Epithelial cell of esophagus (primary cell): ENCODE data around the gene CDKAL1.

ENCODE experiments used
- DNase-seq: peaks from one replicate; pipeline ENCODE4 v3.0.0; 2010; ENCODE audit warnings: low read depth
- H3K4me3 ChIP-seq: 2 replicates; pipeline ENCODE4 v1.5.1; 2011; ENCODE audit warnings: mild to moderate bottlenecking, low read length, control low read depth
- TF ChIP-seq, protein P1 (sequence below): IDR thresholded peaks from 2 replicates; pipeline ENCODE4 v1.5.1; 2011; ENCODE audit warnings: low read depth, mild to moderate bottlenecking, low read length, control low read depth, inconsistent platforms; ENCODE audit not compliant: insufficient read depth; ENCODE audit errors: missing control alignments

Gene CDKAL1

DNA sequence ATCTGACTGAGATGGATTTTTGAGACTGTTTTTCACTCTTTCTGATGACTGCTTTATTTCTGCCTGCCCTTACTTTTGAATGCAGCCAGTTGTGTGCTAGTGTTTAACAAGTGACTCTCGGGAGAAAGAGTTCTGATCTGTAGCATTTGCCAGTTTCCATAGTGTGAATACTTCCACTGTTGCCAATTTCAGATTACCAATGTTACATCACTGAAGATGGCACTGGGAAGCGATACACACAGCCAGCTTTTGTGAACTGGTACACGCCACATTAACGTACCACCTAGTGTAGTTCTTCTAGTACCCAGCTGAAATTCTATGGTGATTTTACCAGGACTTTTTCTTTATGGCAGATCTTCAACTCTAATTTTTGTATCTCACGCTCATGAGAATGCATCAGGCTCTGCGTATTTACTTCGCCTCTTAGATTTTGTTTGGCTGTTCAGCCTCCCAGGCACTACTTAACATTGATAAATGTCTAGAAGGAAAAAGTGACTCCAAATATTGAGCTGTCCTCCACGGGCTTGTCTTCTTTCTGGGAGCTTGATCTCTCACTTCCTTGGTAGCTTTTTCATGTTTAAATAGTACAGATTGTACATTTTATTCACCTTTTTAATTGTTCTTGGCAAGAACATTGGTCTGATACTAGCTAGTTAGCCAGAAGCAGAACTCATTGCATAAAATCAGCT is 537.7 kb downstream of the CDKAL1 start:
- TF ChIP-seq, protein P1, sequence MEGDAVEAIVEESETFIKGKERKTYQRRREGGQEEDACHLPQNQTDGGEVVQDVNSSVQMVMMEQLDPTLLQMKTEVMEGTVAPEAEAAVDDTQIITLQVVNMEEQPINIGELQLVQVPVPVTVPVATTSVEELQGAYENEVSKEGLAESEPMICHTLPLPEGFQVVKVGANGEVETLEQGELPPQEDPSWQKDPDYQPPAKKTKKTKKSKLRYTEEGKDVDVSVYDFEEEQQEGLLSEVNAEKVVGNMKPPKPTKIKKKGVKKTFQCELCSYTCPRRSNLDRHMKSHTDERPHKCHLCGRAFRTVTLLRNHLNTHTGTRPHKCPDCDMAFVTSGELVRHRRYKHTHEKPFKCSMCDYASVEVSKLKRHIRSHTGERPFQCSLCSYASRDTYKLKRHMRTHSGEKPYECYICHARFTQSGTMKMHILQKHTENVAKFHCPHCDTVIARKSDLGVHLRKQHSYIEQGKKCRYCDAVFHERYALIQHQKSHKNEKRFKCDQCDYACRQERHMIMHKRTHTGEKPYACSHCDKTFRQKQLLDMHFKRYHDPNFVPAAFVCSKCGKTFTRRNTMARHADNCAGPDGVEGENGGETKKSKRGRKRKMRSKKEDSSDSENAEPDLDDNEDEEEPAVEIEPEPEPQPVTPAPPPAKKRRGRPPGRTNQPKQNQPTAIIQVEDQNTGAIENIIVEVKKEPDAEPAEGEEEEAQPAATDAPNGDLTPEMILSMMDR = no peak
- no peak overlapping the region for H3K4me3 ChIP-seq
- no peak for DNase-seq

DNA sequence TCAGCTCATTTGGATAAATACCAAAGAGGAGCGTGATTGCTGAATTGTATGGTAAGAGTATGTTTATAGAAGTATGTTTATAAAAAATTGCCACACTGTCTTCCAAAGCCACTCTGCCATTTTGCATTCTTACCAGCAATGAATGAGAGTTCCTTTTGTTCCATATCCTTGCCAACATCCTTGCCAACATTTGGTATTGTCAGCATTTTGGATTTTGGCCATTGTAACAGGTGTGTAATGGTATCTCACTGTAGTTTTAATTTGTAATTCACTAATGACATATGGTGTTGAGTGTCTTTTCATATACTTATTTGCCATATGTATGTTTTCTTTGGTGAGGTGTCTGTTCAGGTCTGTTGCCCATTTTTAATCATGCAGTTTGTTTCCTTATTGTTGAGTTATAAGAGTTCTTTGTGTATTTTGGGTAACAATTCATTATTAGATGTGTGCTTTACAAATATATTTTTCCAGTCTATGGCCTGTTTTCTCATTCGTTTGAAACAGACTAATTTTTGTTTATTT is 539.1 kb downstream of the CDKAL1 start:
- TF ChIP-seq, protein P1 = no peak
- DNase-seq = no peak
- no peak overlapping the region for H3K4me3 ChIP-seq

DNA sequence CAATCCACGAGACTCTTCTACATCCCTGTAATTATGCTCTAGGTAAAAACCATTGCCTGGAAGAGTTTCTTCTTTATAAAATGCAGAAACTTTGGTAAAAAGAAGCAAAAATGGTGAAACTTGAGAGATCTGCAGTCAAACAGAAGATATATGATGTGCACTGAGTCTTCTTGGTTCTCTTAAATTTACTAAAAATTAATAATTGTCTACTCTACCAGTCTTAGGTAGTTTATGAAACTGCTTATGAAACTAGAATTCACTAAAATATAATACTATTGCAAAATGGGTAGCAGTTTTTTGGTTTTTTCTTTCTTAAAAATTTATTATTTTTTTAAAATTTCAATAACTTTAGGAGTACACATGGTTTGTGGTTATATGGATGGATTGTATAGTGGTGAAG is 540.2 kb downstream of the CDKAL1 start:
- no peak for DNase-seq
- TF ChIP-seq, protein P1 = no peak
- H3K4me3 ChIP-seq = no peak overlapping the region

DNA sequence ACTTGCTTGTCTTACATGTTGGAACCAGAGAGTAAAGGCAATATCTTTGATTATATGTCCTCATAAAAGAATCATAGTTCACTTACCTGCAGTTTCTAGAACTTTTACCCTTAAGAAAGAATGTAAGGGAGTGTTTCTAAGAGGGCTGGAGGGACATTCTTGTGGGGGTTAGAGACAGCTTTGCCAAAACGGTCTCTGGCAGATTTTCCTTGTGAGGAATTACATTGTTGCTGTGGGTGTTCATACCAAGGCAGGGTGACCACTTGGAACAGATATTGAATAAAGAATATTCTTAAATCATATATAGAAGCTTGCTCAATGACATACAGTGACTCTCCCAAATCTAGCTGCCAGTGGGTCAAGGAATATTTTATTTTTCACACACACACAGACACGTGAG is 541.7 kb downstream of the CDKAL1 start:
- no peak overlapping the region for H3K4me3 ChIP-seq
- TF ChIP-seq, protein P1 = no peak
- DNase-seq = no peak

DNA sequence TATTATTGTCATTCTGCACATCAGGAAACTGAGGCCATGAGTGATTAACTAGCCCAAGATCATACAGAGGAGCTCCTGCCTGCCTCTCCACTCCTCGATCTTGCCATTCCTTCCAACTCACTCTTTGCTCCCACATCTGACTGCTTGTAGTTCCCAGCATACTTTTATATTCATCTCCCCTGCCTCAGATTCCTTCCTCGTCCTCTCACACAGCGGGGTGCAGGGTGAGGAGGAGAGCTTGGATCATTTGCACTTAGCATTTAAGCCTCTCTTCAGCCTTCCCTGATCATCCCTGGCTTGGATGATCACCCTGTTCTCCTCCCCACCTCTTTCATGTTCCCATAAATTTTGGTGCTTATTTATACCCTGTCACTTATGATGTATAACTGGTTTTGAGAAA is 544.2 kb downstream of the CDKAL1 start:
- no peak for DNase-seq
- no peak overlapping the region for H3K4me3 ChIP-seq
- TF ChIP-seq, protein P1 = no peak

DNA sequence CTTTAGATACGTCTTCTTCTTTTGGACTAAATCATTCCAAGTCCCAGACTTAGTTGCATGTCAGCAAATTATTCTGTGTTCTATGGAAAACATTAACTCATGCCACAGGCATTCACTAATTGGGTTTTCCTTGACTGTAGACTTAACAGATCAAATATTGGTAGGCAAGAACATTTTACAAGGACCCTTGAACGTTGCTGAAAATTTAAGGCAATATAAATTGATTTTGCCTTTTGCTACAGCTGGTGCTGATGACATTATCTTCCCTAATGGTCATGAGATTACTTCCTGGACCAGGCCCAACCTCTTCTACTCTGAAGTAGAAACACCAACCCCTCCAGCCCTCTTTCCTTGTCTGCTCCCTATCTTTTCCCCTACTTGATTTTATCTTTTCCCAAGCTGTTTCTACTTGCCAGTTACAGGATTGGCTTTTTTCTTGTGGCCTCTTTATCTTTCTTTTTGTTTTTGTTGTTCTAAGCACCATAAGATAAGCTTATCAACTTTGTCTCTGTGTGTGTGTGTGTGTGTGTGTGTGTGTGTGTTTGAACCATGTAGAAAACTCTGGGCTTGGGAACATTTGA is 545.3 kb downstream of the CDKAL1 start:
- H3K4me3 ChIP-seq = no peak overlapping the region
- TF ChIP-seq, protein P1 = no peak
- no peak for DNase-seq
